Lower leg skin (tissue), 4 donors: ENCODE measurements around the gene DCTN1. TPM values are rescaled to one million over a fixed set of nuclear protein-coding genes. Genes with fewer than 3 reads are reported as not detected.

ENCODE experiments used
- DNase-seq, 2 donors: peaks; one replicate each; pipeline ENCODE4 v3.0.0-alpha.2; 2019; ENCODE audit warnings: low spot score in 2 of 2
- H3K4me3 ChIP-seq: fragments of 200-600 bp; sonication (generic); 2 replicates; pipeline ENCODE4 v1.5.1; 2017; ENCODE audit warnings: mild to moderate bottlenecking, low read depth; ENCODE audit not compliant: poor library complexity, severe bottlenecking
- POLR2A ChIP-seq, 2 donors: fragments of 450-650 bp; IDR thresholded peaks; one replicate each; pipeline ENCODE4 v1.6.1; 2016 to 2017; ENCODE audit warnings: antibody characterized with exemption in 2 of 2, mild to moderate bottlenecking in 1 of 2, moderate library complexity in 1 of 2
- WGBS, 2 donors: methylation state at CpG; one replicate each; pipeline ENCODE4 v1.1.5; 2018; 5-methylcytosine and 5-hydroxymethylcytosine counted together
- intact Hi-C: fragments of 100-400 bp; cut with DNase I; formaldehyde crosslinking; loops from one replicate; pipeline ENCODE4 v1.15.0; 2023; ENCODE audit warnings: low total_unique reads
- total RNA-seq, 4 donors: library from RNA; depleted of rRNA; stranded (reverse); fragments of >200 nt; gene quantifications; one replicate each; pipeline ENCODE4 v1.1.0, GENCODE V29; 2016
- TF ChIP-seq, protein P1 (sequence below), 3 donors: fragments of 450-650 bp; IDR thresholded peaks; one replicate each; pipeline ENCODE4 v1.5.1; 2016; ENCODE audit warnings: antibody characterized with exemption in 3 of 3, mild to moderate bottlenecking in 3 of 3, moderate library complexity in 2 of 3

The DCTN1 gene
- total RNA-seq, 4 donors from 2014 or later, result 76.5 to 106 (median 95.8) TPM

- WGBS, 2 donors, result 93 to 99% methylated on average over 7 of the region's 7 CpGs
- no peak for TF ChIP-seq POLR2A (IDR thresholded peaks at IDR 0.05)
- TF ChIP-seq, protein P1, sequence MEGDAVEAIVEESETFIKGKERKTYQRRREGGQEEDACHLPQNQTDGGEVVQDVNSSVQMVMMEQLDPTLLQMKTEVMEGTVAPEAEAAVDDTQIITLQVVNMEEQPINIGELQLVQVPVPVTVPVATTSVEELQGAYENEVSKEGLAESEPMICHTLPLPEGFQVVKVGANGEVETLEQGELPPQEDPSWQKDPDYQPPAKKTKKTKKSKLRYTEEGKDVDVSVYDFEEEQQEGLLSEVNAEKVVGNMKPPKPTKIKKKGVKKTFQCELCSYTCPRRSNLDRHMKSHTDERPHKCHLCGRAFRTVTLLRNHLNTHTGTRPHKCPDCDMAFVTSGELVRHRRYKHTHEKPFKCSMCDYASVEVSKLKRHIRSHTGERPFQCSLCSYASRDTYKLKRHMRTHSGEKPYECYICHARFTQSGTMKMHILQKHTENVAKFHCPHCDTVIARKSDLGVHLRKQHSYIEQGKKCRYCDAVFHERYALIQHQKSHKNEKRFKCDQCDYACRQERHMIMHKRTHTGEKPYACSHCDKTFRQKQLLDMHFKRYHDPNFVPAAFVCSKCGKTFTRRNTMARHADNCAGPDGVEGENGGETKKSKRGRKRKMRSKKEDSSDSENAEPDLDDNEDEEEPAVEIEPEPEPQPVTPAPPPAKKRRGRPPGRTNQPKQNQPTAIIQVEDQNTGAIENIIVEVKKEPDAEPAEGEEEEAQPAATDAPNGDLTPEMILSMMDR (IDR thresholded peaks at IDR 0.05), result no peak
- intact Hi-C loops, result no loop called here
- no peak overlapping the region for H3K4me3 ChIP-seq
- DNase-seq, result no peak
These were observed 12.3 kb downstream of the DCTN1 start for GRCh38 chr2:74367789-74368188.

DNA sequence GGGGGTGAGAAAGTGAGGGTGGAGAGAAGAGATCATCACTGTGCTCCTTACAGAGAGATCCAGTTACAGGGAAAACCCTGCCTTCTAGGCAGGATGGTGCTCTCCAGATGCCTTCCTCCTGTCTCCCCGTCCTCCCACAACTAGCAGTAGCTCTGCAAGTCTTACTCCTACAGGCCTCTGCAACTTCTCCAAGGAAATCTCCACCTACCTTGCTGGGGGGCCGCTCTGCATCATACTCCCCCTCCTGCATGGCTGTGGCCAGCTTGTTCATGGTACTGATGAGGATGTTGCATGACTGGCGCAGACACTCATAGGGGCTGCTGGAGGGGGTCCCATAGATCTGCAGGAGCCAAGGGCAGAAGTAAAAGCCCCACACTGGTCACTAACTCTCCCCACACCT is 14.1 kb downstream of the DCTN1 start:
- TF ChIP-seq, protein P1 (IDR thresholded peaks at IDR 0.05), result no peak
- TF ChIP-seq POLR2A (IDR thresholded peaks at IDR 0.05), result no peak
- no peak for DNase-seq
- no peak overlapping the region for H3K4me3 ChIP-seq
- 93 to 98% methylated on average over 3 of the region's 3 CpGs for WGBS, 2 donors
- intact Hi-C loops, result no loop called here

DNA sequence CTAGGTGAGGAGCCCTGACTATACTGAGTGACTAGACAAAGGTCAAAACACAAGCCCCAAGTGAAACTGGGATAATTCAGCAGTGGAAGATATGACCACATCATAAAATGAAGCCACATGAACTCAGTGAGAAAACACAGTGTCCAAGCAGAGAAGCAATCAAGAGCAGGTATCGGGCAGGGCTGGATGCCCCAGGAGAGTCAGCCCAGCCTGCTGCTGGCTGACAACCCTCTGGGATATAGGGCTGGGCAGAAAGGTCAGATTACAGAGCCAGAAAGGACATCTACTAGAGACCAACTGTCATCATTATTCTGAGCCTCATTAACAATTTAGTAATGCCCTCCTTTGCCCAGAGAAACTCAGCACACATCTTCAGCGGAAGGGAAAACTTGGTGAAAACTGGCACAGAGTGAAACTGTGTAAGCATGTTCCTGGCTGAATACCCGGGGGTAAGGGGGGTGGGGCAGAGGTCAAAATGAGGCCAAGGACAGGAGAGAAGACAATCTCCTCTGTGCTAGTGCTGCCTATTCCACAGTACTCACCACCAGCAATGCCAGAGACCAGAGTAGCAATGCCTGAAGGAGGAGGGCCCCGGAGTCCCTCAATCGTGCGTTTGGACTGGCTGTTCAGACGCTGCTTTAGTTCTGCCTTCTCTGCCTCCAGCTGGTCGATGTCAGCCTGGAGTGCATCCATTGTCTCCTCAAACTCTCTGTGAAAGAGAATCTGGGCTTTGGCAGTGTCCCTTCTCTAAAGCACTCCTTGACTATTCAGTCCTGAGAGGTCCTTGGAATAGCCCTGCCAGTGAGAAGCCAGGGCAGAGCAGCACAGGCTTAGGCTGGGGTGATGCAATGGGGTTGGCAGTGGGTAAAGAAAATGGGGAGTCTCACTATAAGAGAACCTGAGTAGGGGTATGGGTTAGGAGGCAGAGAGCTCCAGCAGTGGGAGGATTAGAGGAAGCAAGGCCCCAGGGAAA is 15.3 kb downstream of the DCTN1 start:
- intact Hi-C loops, result no loop called here
- 85 to 89% methylated on average over 8 of the region's 8 CpGs for WGBS, 2 donors
- DNase-seq, result no peak
- no peak overlapping the region for H3K4me3 ChIP-seq
- TF ChIP-seq, protein P1 (IDR thresholded peaks at IDR 0.05), result no peak
- TF ChIP-seq POLR2A (IDR thresholded peaks at IDR 0.05), result no peak

- intact Hi-C loops, result no loop called here
- WGBS, 2 donors, result 87 to 93% methylated on average over 11 of the region's 11 CpGs
- H3K4me3 ChIP-seq, result no peak overlapping the region
- DNase-seq, result no peak
- TF ChIP-seq, protein P1 (IDR thresholded peaks at IDR 0.05), result no peak
- TF ChIP-seq POLR2A (IDR thresholded peaks at IDR 0.05), result no peak
These were observed 18.8 kb downstream of the DCTN1 start for GRCh38 chr2:74361327-74361726.

DNA sequence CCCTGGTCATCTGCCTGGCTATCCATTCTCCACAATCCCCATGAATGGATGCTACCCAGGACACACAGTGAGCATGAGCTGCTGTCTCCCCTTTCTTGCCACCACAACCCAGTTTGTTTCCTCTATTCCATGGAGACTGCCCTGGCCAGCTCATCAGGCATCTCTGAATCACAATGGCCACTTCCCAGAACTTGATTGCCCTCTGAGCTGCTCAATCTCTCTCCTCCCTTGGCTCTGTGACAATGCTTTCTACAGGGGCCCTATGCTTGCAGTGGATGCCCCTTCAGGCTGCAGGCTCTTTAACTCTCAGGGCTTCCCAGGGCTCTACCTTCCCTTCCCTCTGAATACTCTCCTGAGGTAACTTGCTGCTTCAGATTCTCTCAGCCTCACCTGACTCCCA is 22.5 kb downstream of the DCTN1 start:
- intact Hi-C loops, result no loop called here
- TF ChIP-seq POLR2A (IDR thresholded peaks at IDR 0.05), result no peak
- TF ChIP-seq, protein P1 (IDR thresholded peaks at IDR 0.05), result no peak
- DNase-seq, result no peak
- H3K4me3 ChIP-seq, result no peak overlapping the region
